SHP77 treated with DMSO at 0.1 percent for 48 hours (cell line): Measurements from ENCODE around the gene ZNF526.

Experiments
- DNase-seq: peaks from one replicate; lab custom pipeline; 2025; lab: John Stamatoyannopoulos, UW

Gene ZNF526

DNA sequence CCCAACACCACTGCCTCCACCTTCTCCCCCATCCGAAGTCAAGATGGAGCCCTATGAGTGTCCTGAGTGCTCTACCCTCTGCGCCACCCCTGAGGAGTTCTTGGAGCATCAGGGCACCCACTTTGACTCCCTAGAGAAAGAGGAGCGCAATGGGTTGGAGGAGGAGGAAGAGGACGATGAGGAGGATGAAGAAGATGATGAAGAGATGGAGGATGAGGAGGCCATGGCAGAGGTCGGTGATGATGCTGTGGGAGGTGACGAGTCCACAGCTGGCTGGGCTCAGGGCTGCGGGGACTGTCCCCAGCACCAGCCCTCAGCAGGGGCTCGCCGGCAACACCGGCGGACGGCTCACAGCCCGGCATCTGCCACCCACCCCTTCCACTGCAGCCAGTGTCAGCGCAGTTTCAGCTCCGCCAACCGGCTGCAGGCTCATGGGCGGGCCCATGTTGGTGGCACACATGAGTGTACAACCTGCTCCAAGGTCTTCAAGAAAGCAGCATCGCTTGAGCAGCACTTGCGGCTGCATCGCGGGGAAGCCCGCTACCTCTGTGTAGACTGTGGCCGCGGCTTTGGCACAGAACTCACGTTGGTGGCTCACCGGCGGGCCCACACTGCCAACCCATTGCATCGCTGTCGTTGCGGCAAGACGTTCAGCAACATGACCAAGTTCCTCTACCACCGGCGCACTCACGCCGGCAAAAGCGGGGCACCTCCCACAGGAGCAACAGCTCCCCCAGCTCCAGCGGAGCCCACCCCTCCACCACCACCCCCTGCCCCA lies 5.0 kb downstream of the ZNF526 start:
- DNase-seq, result no peak

DNA sequence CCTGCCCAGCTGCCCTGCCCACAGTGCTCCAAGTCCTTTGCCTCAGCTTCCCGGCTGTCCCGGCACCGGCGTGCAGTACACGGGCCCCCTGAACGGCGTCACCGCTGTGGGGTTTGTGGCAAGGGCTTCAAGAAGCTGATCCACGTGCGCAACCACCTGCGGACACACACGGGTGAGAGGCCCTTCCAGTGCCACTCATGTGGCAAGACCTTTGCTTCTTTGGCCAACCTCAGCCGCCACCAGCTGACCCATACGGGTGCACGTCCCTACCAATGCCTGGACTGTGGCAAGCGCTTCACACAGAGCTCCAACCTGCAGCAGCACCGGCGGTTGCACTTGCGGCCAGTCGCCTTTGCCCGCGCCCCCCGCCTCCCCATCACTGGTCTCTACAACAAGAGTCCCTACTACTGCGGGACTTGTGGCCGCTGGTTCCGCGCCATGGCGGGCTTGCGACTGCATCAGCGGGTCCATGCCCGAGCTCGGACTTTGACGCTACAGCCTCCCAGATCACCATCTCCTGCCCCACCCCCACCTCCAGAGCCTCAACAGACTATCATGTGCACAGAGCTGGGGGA lies 5.7 kb downstream of the ZNF526 start:
- DNase-seq, result no peak

DNA sequence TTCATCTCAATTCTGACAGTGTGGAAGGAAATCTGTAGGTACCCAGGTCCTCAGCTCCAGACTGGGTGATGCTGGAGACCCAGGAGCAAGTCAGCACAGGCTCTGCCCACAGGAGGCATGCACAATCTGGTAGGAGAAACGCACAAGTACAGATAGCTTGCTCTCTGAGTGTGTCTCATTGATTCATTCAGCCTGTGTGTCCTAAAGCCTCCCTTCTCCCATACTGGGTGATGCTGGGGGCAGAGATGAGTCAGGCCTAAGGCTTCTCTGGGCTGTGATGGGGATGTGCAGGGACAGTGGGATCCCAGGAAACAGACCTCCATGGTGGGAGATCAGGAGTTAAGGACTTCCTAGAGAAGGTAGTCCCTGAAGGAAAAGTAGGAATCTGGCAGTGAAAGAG lies 6.8 kb downstream of the ZNF526 start:
- DNase-seq, result no peak

DNA sequence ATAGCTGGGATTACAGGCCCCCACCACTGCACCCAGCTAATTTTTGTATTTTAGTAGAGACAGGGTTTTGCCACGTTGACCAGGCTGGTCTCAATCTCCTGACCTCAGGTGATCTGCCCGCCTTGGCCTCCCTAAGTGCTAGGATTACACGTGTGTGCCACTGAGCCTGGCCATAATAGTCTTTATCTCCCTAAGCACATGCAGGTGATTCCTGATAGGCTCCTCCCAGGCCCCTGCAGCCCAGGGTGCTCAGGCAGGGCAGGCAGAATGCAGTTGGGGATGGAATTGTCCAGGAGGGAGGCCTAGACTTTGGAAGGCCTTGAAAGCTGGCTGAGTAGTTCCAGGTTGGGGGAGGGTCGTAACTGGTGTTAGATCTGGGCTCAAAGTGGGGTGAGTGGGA lies 8.5 kb downstream of the ZNF526 start:
- no peak for DNase-seq

DNA sequence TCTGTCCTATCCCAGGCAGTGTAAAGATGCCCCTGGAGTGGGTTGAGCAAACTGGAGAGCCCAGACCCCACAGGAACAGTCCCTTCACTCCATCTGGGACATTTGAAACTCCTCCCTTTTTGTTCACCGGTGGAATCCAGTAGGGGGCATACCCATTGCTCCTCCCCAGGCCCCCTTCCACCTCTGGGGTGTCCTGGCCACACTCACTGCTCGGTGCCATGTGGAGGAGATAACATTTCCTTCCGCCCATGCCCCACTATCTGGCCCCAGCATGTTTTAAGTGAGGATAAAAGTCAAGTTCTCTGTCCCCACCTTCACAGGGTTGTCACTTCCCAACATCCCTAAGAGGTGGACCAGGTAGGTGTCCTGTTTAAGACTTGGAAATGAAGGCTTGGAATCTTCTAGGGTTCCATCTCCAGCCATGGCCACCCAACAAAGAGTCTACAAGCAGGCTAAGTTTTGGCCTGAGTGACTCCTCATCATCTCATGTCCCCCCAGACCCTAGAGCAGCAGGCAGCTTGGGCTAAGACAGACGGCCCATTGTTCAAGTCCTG lies 9.3 kb downstream of the ZNF526 start:
- no peak for DNase-seq

DNA sequence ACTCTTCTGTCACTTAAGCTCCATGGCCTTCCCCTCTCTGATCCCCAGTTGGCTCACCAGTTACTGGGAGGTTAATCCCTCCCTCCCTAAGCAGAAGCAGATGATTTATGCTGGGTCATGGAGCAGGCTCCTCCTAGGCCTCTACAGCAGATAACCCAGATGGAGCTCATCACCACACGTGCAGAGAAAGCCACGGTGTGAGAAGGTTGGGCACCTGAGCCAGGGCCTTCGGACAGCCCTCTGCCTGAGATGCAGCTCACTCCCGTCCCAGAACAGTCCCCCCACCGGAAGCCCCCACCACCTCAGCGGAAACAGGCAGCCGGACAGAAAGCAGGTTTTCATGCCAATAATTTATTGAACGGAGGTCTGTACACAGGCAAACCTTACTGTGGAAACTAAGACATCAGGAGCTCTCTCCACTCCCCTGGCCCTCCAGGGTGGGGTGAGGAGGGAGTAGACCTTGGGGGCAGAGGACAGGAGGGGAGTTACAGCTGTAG lies 9.8 kb downstream of the ZNF526 start:
- DNase-seq, result no peak

DNA sequence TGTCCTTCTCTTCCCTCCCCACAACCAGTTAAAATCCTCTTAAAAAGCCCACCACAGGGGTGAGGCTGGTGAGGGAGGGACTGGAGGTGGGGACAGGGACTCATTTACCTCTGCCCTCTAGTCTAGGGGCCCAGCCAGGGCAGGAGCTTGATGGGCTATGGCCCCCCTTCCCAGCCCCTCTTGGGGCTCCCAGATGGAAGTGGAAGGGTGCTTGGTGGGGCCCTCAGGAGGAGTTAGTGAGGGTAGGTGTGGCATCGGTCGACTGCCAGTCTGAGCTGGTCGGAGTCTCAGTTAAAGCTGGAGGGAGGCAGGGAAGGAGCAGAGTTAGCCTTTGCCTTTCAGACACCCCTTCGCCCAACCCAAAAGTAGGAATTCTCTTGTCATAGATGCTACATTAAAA lies 10.5 kb downstream of the ZNF526 start:
- no peak for DNase-seq

DNA sequence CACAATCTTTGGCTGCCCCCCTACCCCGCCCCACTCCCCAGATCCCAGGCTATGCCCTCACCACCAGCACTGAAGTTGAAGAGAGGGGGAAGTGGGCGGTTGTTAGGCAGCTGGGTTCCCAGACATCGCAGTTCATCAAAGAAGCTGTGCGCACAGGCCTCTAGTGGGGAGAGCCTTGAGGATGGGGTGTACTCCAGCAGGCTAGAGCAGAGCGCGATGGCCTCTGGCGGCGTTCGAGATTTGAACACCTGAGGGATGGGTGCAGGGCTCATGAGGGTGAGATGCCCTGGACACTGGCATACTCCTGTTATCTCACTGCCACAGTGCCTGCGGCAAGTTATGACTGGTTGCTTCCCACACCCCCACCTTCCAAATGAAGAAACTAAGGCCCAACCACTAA lies 12.3 kb downstream of the ZNF526 start:
- DNase-seq, result no peak

DNA sequence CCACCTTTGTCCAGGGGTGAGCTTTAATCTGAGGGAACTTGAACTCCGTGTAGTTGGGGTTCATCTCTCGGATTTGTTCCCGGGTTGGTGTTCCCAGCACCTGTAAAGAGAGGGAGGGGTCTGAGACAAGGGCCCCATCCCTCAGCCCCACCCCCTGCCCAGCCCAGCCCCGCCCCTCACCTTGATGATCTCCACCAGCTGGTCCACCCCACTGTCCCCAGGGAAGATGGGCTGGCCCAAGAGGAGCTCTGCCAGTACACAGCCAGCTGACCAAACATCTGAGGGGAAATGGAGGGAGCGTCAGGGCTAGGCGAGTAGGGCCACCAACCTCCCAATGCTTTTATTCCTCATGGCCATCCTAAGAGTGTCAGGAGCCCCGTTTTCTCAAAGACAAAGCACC lies 13.0 kb downstream of the ZNF526 start:
- no peak for DNase-seq

DNA sequence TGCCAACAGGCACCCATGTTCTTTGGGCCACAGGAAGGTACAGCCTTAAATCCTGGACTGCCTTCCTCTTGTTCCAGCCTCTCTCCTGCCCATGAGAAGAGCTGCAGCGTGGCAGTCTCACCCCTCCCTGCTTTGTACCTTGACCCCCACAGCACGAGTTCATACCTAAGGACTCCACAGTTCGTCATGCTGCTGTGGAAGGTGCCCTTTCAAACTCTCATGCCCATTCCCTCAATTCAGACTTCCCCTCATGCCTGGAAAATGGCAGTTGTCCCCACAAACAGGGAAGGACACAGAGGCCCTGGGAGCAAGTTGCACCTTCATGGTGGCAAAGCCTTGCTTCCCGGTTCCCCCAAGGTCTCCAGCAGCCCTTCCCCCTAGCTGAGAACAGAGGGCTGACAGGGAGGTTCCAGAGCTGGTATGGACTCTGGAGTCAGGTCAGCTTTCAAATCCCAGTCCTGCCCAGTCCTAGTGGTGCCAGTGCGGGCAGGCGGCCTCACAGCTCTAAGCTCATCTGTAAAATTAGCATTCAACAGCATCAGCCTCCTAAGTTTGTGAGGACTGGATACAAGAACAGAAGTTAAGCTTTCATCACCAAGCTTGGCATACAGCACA lies 13.7 kb downstream of the ZNF526 start:
- DNase-seq, result no peak

DNA sequence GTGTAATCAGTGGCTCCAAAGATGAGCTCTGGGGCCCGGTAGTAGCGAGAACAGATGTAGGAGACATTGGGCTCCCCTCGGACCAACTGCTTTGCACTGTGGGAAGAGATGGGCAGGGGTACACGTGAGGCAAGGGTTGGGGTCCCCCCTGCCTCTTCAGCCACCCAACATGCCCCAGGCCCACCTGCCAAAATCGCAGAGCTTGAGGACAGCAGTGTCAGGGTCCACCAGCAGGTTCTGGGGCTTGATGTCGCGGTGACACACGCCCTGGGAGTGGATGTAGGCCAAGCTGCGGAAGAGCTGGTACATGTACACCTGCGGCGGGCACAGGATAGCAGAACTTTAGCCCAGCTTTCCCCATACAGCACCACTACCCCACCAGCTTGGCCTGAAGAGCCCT lies 14.3 kb downstream of the ZNF526 start:
- DNase-seq, result no peak

DNA sequence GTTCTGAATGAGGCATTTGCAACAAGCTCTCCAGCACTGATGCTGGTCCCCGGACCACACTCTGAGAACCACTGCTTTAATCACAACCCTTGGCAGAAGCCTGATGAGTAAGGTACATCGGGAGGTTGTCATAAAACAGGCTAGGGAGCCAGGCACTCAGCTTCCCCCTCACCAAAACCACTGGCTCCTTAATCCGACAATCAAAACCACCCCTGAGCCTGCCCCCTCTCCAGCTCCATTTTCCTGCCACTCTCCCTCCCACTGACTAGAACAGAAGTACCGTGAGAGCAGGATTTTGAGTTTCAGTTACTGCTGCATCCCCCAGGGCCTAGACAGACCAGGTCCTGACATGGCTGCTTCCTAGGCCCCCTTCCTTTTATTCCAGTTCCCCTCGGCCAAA lies 15.1 kb downstream of the ZNF526 start:
- DNase-seq, result no peak

DNA sequence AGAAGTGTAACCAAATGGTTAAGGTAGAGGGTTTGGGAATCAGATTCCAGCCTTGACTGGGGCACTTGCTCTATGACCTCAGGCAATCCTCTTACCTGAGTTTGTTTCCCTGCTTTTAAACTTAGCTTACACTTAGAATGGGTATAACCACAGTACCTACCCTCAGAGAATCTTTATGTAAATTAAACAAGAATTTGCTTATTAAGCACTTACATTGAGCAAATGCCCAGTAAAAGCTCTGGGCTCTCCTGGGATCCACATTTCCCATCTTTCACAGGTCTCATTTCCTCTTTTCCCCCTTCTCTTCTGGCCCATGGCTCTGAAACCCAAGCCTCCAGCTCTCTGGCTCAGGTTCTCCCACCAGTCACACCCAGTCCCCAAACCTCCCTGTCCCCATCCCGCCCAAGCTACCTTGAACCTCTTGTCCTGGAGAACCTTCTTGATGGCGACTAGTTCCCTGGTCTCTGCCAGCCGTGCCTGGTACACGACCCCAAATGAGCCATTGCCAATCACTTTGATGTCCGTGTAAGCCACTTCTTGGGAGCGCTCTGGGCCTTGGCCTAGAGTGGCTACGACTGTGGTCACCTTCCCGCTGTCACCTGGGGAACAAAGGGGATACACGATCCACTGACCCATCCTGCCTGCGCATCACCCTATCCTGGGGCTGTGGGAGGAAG lies 19.6 kb downstream of the ZNF526 start:
- no peak for DNase-seq

DNA sequence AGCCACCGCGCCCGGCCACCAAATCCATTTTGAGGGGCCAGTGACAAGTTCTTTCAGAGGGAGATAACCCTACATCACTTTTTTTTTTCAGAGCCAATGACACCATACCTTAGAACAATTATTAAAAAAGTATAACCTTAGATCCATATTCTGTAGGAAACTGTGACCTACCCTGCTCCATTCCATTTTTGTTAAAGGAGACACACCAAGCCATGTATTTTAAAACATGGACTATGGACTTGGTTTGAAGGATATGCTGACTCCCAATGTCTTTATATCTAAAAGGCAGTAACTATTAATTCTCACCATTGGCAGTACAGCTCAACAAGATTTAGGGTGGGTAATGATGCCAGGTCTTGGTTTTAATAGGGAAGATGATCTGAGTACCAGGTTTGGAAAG lies 21.2 kb downstream of the ZNF526 start:
- no peak for DNase-seq

DNA sequence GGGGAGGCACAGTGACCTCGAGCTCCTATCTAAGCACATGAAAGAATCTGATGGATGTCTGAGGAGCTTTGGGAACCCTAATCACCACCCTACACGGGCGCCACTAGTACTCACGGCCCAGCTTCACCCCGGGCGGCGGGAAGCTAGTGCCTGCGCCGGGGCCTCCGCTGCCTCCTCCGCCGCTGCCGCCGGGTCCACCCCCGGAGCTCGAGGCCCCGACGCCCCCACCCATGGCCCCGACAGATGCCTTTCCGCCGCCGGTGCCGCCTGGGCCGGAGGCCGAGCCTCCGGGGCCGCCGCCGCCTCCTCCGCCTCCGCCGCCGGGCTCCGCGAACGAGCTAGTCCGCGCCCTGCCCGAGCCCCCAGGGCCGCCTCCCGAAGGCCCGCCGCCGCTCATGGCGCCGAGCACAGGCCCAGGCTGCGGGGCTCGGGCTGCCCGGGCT lies 22.0 kb downstream of the ZNF526 start:
- no peak for DNase-seq

DNA sequence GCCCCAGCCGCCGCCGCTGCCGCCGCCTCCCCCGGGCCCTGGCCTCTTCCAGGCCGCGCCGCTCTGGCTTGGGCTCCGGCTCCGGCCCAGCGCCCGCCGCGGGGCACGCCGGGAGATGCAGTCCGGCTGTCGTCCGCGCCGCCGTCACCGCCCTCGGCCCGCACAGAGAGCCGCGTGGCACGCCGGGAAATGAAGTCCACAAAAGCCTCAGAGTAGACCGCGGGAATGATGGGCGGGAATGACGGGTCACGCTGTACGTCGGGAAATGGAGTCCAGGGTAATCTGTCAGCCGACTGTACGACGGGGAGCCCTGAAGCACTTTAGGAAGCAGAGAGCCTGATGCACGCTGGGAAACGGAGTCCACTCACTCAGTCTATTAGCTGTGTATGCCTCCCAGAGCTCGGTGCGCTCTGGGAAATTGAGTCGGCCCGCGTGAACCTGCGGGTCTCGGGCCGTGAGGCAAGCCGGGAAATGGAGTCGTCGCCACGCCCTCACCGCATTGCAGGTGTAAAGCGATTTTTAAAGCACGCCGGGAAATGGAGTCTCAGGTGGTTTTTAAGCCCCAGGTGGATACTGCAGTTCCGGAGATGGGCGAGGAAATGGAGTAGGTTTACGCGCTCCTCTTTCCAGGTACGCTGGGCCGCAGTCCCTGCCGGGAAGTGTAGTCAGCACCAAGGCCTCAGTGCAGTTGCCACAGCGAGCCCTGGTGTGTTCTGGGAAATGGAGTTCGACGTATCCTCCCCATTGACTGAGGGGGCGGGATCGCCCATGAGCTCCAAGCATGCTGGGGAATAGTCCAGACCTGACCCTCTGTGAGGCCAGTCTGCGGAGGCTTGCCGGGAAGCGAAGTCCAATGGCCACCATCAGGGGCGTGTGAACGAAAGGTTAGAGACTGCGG lies 22.6 kb downstream of the ZNF526 start, which contains the start of gene GSK3A:
Gene GSK3A, minus strand, starts transcription at position 91 of the 898 bp plus-strand sequence. CDS start 137 bp downstream, outside the sequence.
- DNase-seq, result peak; percentile 100

DNA sequence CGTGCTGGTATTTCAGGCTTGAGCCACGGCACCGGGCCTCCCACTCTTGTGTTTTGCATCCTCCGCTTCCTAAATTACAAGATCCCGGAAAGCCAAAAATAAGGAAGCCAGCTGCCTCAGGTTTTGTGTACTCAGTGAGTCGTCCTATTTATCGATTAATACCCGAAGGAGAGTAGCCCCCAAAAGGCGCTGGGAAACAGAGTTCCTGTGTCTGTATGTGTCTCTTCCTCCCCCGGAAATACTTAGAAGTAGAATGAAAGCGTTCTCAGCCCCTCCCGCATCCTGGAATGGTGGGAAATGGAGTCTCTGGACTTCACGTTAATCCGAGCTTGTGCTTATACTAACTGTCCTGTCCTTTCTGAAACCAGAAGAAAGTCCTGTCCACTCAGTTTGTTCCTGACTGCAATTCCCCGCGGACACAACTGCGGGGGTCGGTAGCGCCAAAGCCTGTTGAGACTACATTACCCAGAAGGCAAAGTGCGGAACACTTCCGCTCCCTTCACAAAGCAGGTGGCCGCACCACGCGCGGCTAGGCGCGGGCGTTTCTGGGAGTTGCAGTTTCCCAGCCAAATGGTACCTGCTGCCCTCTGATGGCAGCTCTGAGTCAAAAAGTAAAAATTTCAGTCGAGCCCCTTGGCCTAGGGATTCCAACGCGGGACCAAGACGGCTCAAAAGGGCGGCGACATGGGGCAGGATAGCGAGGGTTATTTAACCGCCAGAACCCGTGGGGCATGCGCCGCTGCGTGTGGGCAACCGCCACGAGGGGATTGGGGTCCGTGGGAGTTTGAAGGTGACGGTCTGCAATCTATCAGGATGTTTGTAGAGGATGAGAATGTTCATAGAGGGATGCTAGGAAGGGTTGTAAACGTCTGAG lies 24.5 kb downstream of the ZNF526 start:
- DNase-seq, result peak; percentile 94

DNA sequence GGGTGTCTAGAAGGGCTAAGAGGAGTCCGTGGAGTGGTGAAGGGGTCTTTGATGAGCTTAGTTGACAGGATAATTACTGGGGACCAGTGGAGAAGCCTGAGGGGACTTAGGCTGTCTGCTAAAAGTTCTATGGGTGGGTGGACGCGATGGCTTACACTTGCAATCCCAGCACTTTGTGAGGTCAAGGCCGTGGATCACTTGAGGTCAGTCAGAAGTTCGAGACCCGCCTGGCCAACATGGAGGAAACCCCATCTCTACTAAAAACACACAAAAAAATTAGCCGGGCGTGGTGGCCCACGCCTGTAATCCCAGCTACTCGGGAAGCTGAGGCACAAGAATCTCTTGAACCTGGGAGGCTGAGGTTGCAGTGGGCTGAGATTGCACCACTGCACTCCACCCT lies 25.1 kb downstream of the ZNF526 start:
- DNase-seq, result no peak

DNA sequence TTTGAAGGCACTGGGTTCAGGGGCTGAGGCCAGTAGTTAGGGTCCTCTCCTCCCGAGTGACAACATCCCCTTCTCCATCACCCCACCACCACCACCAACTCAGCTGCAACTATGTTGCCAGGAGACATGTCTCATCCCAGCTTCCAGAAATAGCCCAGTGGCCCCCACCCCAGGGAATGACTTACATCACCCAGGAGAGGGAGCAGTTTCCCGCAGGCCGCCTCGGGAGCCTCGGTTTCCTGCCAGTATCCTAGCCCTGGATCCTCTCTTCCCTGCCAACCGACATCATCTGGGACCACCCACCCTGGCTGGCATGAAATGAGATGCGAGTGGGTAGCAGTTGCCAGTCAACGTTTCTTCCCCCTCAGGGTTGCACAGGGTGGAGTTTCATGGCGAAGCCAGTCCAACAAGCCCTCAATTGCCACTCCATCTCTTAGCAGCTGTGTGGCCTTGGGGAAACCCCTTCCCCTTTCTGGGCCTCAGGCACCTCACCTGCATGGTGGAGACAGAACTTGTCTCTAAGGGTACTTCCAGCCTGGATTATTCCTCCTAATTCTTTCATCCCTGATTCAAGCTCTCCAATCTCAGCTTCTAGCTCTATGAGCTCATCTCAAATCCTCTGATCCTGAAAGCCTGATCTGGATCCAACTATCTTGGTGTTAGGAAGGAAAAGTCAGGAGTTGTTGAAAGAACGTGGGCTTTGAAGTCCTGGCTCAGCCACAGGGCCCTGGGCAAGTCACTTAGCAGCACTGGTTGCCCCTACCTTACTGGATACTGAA lies 26.2 kb downstream of the ZNF526 start:
- peak; percentile 25 for DNase-seq
